SJSA1 (cell line): Measurements from ENCODE around the gene TULP4. TPM values are rescaled to one million over a fixed set of nuclear protein-coding genes. Genes with fewer than 3 reads are reported as not detected.

Source experiments
- DNase-seq, 2 experiments: peaks; one replicate each; pipeline ENCODE4 v3.0.0-alpha.2; 2015 to 2020; ENCODE audit warnings: low spot score in 2 of 2, low read depth in 1 of 2
- H3K27ac ChIP-seq: fragments of 250-450 bp; sonication (Bioruptor Pico); 2 replicates; pipeline ENCODE4 v1.5.1; 2020; ENCODE audit warnings: mild to moderate bottlenecking, moderate library complexity
- H3K27me3 ChIP-seq: fragments of 250-450 bp; sonication (Bioruptor Pico); replicated peaks from 2 replicates; pipeline ENCODE4 v1.5.1; 2020; ENCODE audit warnings: mild to moderate bottlenecking, moderate library complexity
- H3K36me3 ChIP-seq: fragments of 250-450 bp; sonication (Bioruptor Pico); 2 replicates; pipeline ENCODE4 v1.5.1; 2020; ENCODE audit warnings: mild to moderate bottlenecking
- H3K4me1 ChIP-seq: fragments of 250-450 bp; sonication (Bioruptor Pico); replicated peaks from 2 replicates; pipeline ENCODE4 v1.6.1; 2021; ENCODE audit warnings: mild to moderate bottlenecking
- H3K4me3 ChIP-seq: fragments of 250-450 bp; sonication (Bioruptor Pico); 2 replicates; pipeline ENCODE4 v1.5.1; 2020; ENCODE audit warnings: mild to moderate bottlenecking
- H3K9me3 ChIP-seq: fragments of 250-450 bp; sonication (Bioruptor Pico); replicated peaks from 2 replicates; pipeline ENCODE4 v1.5.1; 2020; ENCODE audit warnings: mild to moderate bottlenecking
- total RNA-seq: library from RNA; depleted of rRNA; stranded (reverse); fragments of >200 nt; shearing (Covaris generic); gene quantifications from 2 replicates; pipeline ENCODE4 v1.2.3, GENCODE V29; 2014

Gene TULP4
- total RNA-seq, 1 experiment from 2014 or later = 70.1 TPM

DNA sequence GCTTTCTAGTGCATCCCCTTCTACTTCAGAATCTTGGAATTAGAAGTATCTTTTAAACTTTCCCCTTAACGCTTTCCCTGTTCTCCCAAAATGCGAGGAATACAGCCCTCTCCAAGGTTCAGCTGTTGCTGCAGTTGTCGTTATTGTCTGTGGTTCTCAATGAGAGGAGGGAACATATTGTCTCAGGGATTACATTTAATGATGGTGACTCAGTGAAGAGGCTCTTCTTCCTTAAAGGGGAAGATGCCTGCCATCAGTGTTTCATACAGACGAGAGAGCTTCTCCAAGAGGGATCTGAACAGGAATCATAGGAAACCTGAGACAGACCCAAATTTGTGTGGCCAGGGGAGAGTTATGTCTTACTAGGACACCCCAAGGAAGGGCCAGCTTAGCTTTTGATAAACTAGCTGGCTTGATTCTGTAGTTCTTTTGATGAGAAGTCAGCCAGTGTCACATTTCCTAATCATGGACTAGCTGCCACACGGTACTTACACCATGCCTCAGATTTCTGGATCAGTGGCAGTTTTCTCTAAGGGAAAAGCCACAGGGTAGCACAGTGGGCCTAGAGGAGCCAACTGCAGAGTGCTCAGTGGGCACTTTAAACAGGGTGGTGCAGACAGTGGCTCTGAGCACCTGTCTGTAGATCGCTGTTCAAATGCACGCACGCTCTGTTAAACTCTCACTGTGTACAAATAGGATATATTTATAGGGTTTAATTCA is 187.9 kb downstream of the TULP4 start:
- Histone ChIP-seq H3K27ac (peak overlapping the region; percentile 49), H3K9me3 (no peaks in the 10 kb centered on the region), H3K36me3 (peaks cover 27% of the 10 kb centered on the region), H3K4me1 (peaks cover 16% of the 10 kb centered on the region), H3K27me3 (no peaks in the 10 kb centered on the region), H3K4me3 (no peak overlapping the region)
- DNase-seq = peak in 1 of 2 experiments; percentile 70

DNA sequence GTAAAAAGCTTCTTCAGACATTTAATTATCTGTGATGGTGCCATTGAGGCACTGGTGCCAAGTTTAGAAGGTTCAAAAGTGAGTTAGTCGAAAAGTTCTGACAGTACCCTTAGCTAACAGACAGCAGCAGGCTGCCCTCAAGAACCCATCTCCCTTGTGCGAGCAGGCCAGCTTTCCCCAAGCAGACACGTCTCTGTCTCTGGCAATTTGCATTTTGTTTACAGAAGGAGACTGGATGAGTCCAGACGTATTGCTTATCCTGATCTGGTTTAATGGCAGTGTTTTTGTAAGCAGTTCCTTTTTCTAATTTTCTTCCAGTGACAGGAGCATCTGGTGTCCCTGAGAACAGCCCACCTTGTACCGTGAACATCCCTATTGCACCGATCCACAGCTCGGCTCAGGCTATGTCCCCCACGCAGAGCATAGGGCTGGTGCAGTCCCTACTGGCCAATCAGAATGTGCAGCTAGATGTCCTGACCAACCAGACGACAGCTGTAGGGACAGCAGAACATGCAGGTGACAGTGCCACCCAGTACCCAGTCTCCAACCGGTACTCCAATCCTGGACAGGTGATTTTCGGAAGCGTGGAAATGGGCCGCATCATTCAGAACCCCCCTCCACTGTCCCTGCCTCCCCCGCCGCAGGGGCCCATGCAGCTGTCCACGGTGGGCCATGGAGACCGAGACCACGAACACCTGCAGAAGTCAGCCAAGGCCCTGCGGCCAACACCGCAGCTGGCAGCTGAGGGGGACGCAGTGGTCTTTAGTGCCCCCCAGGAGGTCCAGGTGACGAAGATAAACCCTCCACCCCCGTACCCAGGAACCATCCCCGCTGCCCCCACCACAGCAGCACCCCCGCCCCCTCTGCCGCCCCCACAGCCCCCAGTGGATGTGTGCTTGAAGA is 189.3 kb downstream of the TULP4 start:
- Histone ChIP-seq H3K9me3 (no peaks in the 10 kb centered on the region), H3K36me3 (peaks cover 29% of the 10 kb centered on the region), H3K4me3 (no peak overlapping the region), H3K27ac (no peak overlapping the region), H3K27me3 (no peaks in the 10 kb centered on the region), H3K4me1 (peaks cover 16% of the 10 kb centered on the region)
- no peak for DNase-seq

DNA sequence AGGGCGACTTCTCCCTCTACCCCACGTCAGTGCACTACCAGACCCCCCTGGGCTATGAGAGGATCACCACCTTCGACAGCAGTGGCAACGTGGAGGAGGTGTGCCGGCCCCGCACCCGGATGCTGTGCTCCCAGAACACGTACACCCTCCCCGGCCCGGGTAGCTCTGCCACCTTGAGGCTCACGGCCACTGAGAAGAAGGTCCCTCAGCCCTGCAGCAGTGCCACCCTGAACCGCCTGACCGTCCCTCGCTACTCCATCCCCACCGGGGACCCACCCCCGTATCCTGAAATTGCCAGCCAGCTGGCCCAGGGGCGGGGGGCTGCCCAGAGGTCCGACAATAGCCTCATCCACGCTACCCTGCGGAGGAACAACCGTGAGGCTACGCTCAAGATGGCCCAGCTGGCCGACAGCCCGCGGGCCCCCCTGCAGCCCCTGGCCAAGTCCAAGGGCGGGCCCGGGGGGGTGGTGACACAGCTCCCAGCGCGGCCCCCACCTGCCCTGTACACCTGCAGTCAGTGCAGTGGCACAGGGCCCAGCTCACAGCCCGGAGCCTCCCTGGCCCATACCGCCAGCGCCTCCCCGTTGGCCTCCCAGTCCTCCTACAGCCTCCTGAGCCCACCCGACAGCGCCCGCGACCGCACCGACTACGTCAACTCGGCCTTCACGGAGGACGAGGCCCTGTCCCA is 190.1 kb downstream of the TULP4 start:
- no peaks in the 10 kb centered on the region for H3K27me3 ChIP-seq

DNA sequence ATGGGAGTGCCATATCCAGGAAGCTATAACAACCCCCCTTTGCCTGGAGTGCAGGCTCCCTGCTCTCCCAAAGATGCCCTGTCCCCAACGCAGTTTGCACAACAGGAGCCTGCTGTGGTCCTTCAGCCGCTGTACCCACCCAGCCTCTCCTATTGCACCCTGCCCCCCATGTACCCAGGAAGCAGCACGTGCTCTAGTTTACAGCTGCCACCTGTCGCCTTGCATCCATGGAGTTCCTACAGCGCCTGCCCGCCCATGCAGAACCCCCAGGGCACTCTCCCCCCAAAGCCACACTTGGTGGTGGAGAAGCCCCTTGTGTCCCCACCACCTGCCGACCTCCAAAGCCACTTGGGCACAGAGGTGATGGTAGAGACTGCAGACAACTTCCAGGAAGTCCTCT is 191.0 kb downstream of the TULP4 start:
- Histone ChIP-seq H3K9me3 (no peaks in the 10 kb centered on the region), H3K4me1 (peaks cover 16% of the 10 kb centered on the region), H3K36me3 (peaks cover 35% of the 10 kb centered on the region), H3K27ac (no peak overlapping the region), H3K27me3 (no peaks in the 10 kb centered on the region), H3K4me3 (no peak overlapping the region)
- peak in 1 of 2 experiments; percentile 22 for DNase-seq

More for the DNA sequence above, 190.1 kb downstream of the TULP4 start:
- Histone ChIP-seq H3K4me3 (no peak overlapping the region), H3K36me3 (peaks cover 35% of the 10 kb centered on the region), H3K9me3 (no peaks in the 10 kb centered on the region), H3K27ac (no peak overlapping the region), H3K4me1 (peaks cover 16% of the 10 kb centered on the region)
- DNase-seq = no peak

- H3K4me1 ChIP-seq = peaks cover 16% of the 10 kb centered on the region
- peak in 1 of 2 experiments; percentile 38 for DNase-seq
- no peaks in the 10 kb centered on the region for H3K9me3 ChIP-seq
- H3K27me3 ChIP-seq = no peaks in the 10 kb centered on the region
- H3K36me3 ChIP-seq = peaks cover 31% of the 10 kb centered on the region
- H3K27ac ChIP-seq = no peak overlapping the region
- H3K4me3 ChIP-seq = no peak overlapping the region
Observed at GRCh38 chr6:158503846-158504245, 191.6 kb downstream of the TULP4 start.

GRCh38 chr6:158505194-158505593 is 192.9 kb downstream of the TULP4 start:
- peaks cover 28% of the 10 kb centered on the region for H3K36me3 ChIP-seq
- H3K4me3 ChIP-seq = no peak overlapping the region
- H3K27me3 ChIP-seq = no peaks in the 10 kb centered on the region
- no peak overlapping the region for H3K27ac ChIP-seq
- peaks cover 3% of the 10 kb centered on the region for H3K4me1 ChIP-seq
- DNase-seq = peak in 1 of 2 experiments; percentile 25
- no peaks in the 10 kb centered on the region for H3K9me3 ChIP-seq

- no peaks in the 10 kb centered on the region for H3K4me1 ChIP-seq
- no peak overlapping the region for H3K27ac ChIP-seq
- no peaks in the 10 kb centered on the region for H3K9me3 ChIP-seq
- peaks cover 22% of the 10 kb centered on the region for H3K36me3 ChIP-seq
- H3K4me3 ChIP-seq = no peak overlapping the region
- DNase-seq = peak in 1 of 2 experiments; percentile 44
- no peaks in the 10 kb centered on the region for H3K27me3 ChIP-seq
Observed at GRCh38 chr6:158506601-158507000, 194.3 kb downstream of the TULP4 start.

GRCh38 chr6:158507174-158507573 is 194.9 kb downstream of the TULP4 start:
- H3K36me3 ChIP-seq = peaks cover 20% of the 10 kb centered on the region
- H3K27ac ChIP-seq = no peak overlapping the region
- H3K4me1 ChIP-seq = no peaks in the 10 kb centered on the region
- no peaks in the 10 kb centered on the region for H3K9me3 ChIP-seq
- DNase-seq = peak in 1 of 2 experiments; percentile 4
- no peak overlapping the region for H3K4me3 ChIP-seq
- H3K27me3 ChIP-seq = no peaks in the 10 kb centered on the region

DNA sequence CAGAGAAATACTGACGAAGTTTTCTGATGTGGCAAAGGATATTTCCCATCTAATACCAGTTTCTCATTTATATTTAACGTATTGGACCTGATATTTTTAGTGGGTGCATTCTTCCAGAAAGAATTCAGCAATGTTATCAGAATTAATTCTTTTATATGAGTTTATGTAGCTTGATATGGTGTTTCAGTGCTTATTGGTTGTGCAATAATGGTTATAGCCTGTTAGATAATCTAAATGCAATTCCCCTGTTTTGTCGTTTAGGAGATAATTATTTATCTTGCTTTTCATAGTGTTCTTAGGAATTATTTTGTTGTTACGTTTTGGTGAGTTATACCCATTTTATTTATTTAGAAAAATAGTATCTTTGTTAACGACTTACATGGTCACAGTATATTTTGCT is 196.2 kb downstream of the TULP4 start:
- no peak for DNase-seq
- H3K27me3 ChIP-seq = no peaks in the 10 kb centered on the region
- no peak overlapping the region for H3K27ac ChIP-seq
- H3K4me1 ChIP-seq = no peaks in the 10 kb centered on the region
- H3K36me3 ChIP-seq = peaks cover 10% of the 10 kb centered on the region
- no peak overlapping the region for H3K4me3 ChIP-seq
- no peaks in the 10 kb centered on the region for H3K9me3 ChIP-seq

DNA sequence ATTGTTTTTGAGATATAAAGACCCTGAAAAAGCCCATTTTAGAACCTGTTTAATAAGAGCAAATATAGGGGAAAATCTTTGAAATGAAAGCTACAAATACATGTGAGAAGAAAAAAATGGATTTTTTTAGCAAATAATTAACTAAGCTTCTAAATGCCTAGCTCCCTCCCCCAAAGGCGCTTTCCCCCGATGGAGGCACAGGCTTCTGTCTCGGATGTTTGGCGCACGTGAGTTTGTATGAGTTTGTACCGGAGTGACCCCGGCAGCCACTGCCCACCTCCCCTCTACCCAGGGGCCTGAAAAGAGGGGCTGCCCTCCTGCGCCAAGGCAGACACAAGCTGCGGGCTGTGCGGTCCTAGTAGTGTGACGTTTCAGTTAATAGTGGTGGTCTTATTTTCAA is 197.2 kb downstream of the TULP4 start:
- H3K4me3 ChIP-seq = no peak overlapping the region
- no peaks in the 10 kb centered on the region for H3K27me3 ChIP-seq
- H3K36me3 ChIP-seq = peaks cover 10% of the 10 kb centered on the region
- no peak overlapping the region for H3K27ac ChIP-seq
- DNase-seq = peak in 1 of 2 experiments; percentile 34
- no peaks in the 10 kb centered on the region for H3K9me3 ChIP-seq
- H3K4me1 ChIP-seq = no peaks in the 10 kb centered on the region

GRCh38 chr6:158512809-158513208 is 200.5 kb downstream of the TULP4 start:
- H3K4me1 ChIP-seq = peaks cover 6% of the 10 kb centered on the region
- no peaks in the 10 kb centered on the region for H3K9me3 ChIP-seq
- no peak for DNase-seq
- H3K36me3 ChIP-seq = no peaks in the 10 kb centered on the region
- H3K27ac ChIP-seq = no peak overlapping the region
- no peak overlapping the region for H3K4me3 ChIP-seq
- no peaks in the 10 kb centered on the region for H3K27me3 ChIP-seq

- Histone ChIP-seq H3K9me3 (no peaks in the 10 kb centered on the region), H3K36me3 (no peaks in the 10 kb centered on the region), H3K4me3 (no peak overlapping the region), H3K4me1 (peaks cover 12% of the 10 kb centered on the region), H3K27me3 (no peaks in the 10 kb centered on the region), H3K27ac (no peak overlapping the region)
- DNase-seq = peak in 1 of 2 experiments; percentile 12
Observed at GRCh38 chr6:158514176-158514575, 201.9 kb downstream of the TULP4 start.

DNA sequence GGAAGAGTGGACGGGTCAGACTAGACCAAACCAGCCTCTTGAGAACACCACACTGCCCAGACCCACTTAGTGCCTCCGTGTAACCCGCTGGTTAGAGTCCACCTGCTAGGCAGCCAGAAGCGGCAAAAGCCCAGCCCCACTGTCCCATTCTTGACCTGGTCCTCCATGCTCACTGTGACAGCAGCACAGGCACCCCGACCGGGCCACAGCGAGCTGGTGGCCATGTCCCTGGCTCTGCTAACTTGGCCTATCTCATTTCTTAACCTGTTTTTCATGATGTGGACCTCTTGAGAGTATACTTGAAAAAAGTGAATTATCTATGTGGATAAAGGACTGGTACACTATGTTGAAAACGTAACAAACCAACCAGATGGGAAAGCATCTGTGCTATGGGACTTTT is 202.7 kb downstream of the TULP4 start:
- peak in 1 of 2 experiments; percentile 33 for DNase-seq
- Histone ChIP-seq H3K27ac (no peak overlapping the region), H3K4me3 (no peak overlapping the region), H3K36me3 (no peaks in the 10 kb centered on the region), H3K9me3 (no peaks in the 10 kb centered on the region), H3K4me1 (peaks cover 12% of the 10 kb centered on the region), H3K27me3 (no peaks in the 10 kb centered on the region)
